Endothelial cell of umbilical vein (primary cell): Measurements from ENCODE around the gene PREP. TPM values are rescaled to one million over a fixed set of nuclear protein-coding genes. Genes with fewer than 3 reads are reported as not detected.

Experiments used
- BruUV-seq: library from RNA; stranded (reverse); fragments of 400-500 nt; replicated peaks from 2 replicates; lab custom pipeline; 2021; lab: Mats Ljungman, UMichigan
- CTCF ChIA-PET: fragments of 300-600, 350-600 bp; sonication (Branson Sonifier 250); formaldehyde crosslinking; loops from one replicate; lab custom pipeline; 2021; ENCODE audit warnings: antibody characterized with exemption, inconsistent platforms; lab: Charles Lee
- POLR2A ChIA-PET: fragments of 300-600, 350-600 bp; sonication (Branson Sonifier 250); formaldehyde crosslinking; loops from one replicate; lab custom pipeline; 2021; ENCODE audit warnings: antibody characterized with exemption, inconsistent platforms; lab: Charles Lee
- DNase-seq: peaks from one replicate; pipeline ENCODE4 v3.0.0-alpha.2; 2011; ENCODE audit warnings: low read depth, low spot score
- FAIRE-seq: peaks from 2 replicates; lab custom pipeline; 2011; peaks lifted over from hg19 to GRCh38; lab: Jason Lieb, UNC
- H2AFZ ChIP-seq: 2 replicates; pipeline ENCODE4 v1.6.0; 2012; ENCODE audit warnings: low read depth, low read length, control low read depth, inconsistent platforms
- H3K27ac ChIP-seq: 2 replicates; pipeline ENCODE4 v1.5.1; 2011; ENCODE audit warnings: low read depth, mild to moderate bottlenecking, control low read depth, low read length, moderate library complexity; ENCODE audit not compliant: insufficient read depth
- H3K27me3 ChIP-seq, 2 experiments: 2 replicates each; pipeline versions ENCODE4 v1.6.0 to v1.6.1; 2011; ENCODE audit warnings: low read length in 2 of 2, mixed read lengths in 1 of 2; ENCODE audit not compliant: control insufficient read depth in 2 of 2, insufficient read depth in 2 of 2
- H3K36me3 ChIP-seq, 2 experiments: 2 replicates in 1 of 2; 3 replicates in 1 of 2; pipeline ENCODE4 v1.5.1; 2011; ENCODE audit warnings: low read length in 2 of 2, mild to moderate bottlenecking in 1 of 2, moderate library complexity in 1 of 2; ENCODE audit not compliant: control insufficient read depth in 2 of 2, insufficient read depth in 2 of 2; ENCODE audit errors: extremely low read depth in 1 of 2
- H3K4me1 ChIP-seq: 3 replicates; pipeline ENCODE4 v1.5.1; 2011; ENCODE audit warnings: mild to moderate bottlenecking, low read length; ENCODE audit not compliant: control insufficient read depth, insufficient read depth; ENCODE audit errors: extremely low read depth
- H3K4me2 ChIP-seq: 2 replicates; pipeline ENCODE4 v1.6.1; 2011; ENCODE audit warnings: low read length, control low read depth, mixed read lengths; ENCODE audit not compliant: insufficient read depth
- H3K4me3 ChIP-seq, 3 experiments: fragments of 200-600 bp in 1 of 3; sonication (generic), shearing (Covaris generic) in 1 of 3; replicated peaks in 1 of 3; 2 replicates each; pipeline ENCODE4 v1.5.1; 2011 to 2016; ENCODE audit warnings: control low read depth in 3 of 3, low read length in 3 of 3, mild to moderate bottlenecking in 2 of 3, inconsistent platforms in 1 of 3, low read depth in 1 of 3, moderate library complexity in 1 of 3; ENCODE audit not compliant: insufficient read depth in 1 of 3
- H3K79me2 ChIP-seq: 2 replicates; pipeline ENCODE4 v1.6.0; 2012; ENCODE audit warnings: low read length, inconsistent platforms; ENCODE audit not compliant: control insufficient read depth, insufficient read depth
- H3K9ac ChIP-seq: replicated peaks from 2 replicates; pipeline ENCODE3; 2011; ENCODE audit warnings: low read length, control low read depth; ENCODE audit not compliant: insufficient read depth; ENCODE audit errors: extremely low read depth
- H3K9me1 ChIP-seq: replicated peaks from 3 replicates; pipeline ENCODE4 v1.6.0; 2011; ENCODE audit warnings: mild to moderate bottlenecking, low read length; ENCODE audit not compliant: control insufficient read depth, insufficient read depth; ENCODE audit errors: extremely low read depth
- H3K9me3 ChIP-seq: replicated peaks from 2 replicates; pipeline ENCODE4 v1.5.1; 2012; ENCODE audit warnings: low read length, inconsistent platforms; ENCODE audit not compliant: control insufficient read depth, insufficient read depth
- H4K20me1 ChIP-seq: replicated peaks from 2 replicates; pipeline ENCODE3; 2011; ENCODE audit warnings: mild to moderate bottlenecking, low read length; ENCODE audit not compliant: control insufficient read depth, insufficient read depth; ENCODE audit errors: extremely low read depth
- CTCF ChIP-seq, 2 donors: IDR thresholded peaks; 1 replicate in 1 of 2; 2 replicates in 1 of 2; pipeline ENCODE4 v1.5.1; 2011; ENCODE audit warnings: low read length in 2 of 2, mild to moderate bottlenecking in 2 of 2, moderate library complexity in 2 of 2, control low read depth in 1 of 2, inconsistent platforms in 1 of 2, low read depth in 1 of 2; ENCODE audit not compliant: insufficient read depth in 1 of 2; ENCODE audit errors: extremely low read depth in 1 of 2
- EZH2 ChIP-seq: IDR thresholded peaks from 2 replicates; pipeline ENCODE4 v1.6.1; 2012; ENCODE audit warnings: borderline replicate concordance, low read depth, mild to moderate bottlenecking, moderate library complexity, low read length, inconsistent platforms; ENCODE audit not compliant: severe bottlenecking
- FOS ChIP-seq: IDR thresholded peaks from 2 replicates; pipeline ENCODE4 v1.6.1; 2011; ENCODE audit warnings: mild to moderate bottlenecking, low read length, moderate library complexity, borderline replicate concordance; ENCODE audit not compliant: insufficient read depth
- GATA2 ChIP-seq: IDR thresholded peaks from 2 replicates; pipeline ENCODE4 v1.7.0; 2011; ENCODE audit warnings: low read depth, mild to moderate bottlenecking, moderate library complexity, mixed read lengths, low read length; ENCODE audit not compliant: insufficient read length, insufficient read depth
- JUN ChIP-seq: IDR thresholded peaks from 2 replicates; pipeline ENCODE4 v1.6.1; 2011; ENCODE audit warnings: borderline replicate concordance, low read depth; ENCODE audit not compliant: insufficient read length, insufficient read depth
- MAX ChIP-seq: IDR thresholded peaks from 2 replicates; pipeline ENCODE4 v1.6.1; 2011; ENCODE audit not compliant: insufficient read depth, insufficient read length
- MYC ChIP-seq: IDR thresholded peaks from one replicate; pipeline ENCODE4 v1.6.1; 2011; ENCODE audit warnings: mild to moderate bottlenecking, low read depth, low read length
- POLR2A ChIP-seq: IDR thresholded peaks from 2 replicates; pipeline ENCODE4 v1.6.1; 2012; ENCODE audit warnings: low read depth, mild to moderate bottlenecking, control low read depth, low read length
- POLR2AphosphoS5 ChIP-seq: IDR thresholded peaks from 2 replicates; pipeline ENCODE4 v1.6.1; 2012; ENCODE audit warnings: low read depth, mild to moderate bottlenecking, control low read depth, low read length, moderate library complexity; ENCODE audit not compliant: insufficient read depth
- dilution Hi-C: fragments of 300-500 bp; cut with MboI; formaldehyde crosslinking; loops from one replicate; pipeline ENCODE4 v1.15.0; 2019; ENCODE audit warnings: low sequenced_read_pairs; ENCODE audit not compliant: extremely low pct_ligation_motif_present
- intact Hi-C: fragments of 100-400 bp; cut with micrococcal nuclease; formaldehyde crosslinking; loops from one replicate; pipeline ENCODE4 v1.10.0; 2022
- polyA plus RNA-seq, 4 experiments: library from polyadenylated mRNA; depleted of rRNA in 3 of 4; stranded (reverse) in 3 of 4; unstranded in 1 of 4; fragments of >200 nt; gene quantifications; 2 replicates each; pipeline versions ENCODE4 v1.2.1 to v1.2.3, GENCODE V29; 2011 to 2012; ENCODE audit warnings: missing spikeins in 1 of 4
- total RNA-seq: library from RNA; stranded (reverse); gene quantifications from 2 replicates; pipeline ENCODE4 v1.2.3, GENCODE V29; 2021

Gene PREP
- total and polyA plus RNA-seq, 2 donors (not counting 3 experiments of a cell fraction or from before 2014, with no cell fraction given) = 17.2 to 37.7 TPM

- no peak for TF ChIP-seq POLR2AphosphoS5
- no peak for TF ChIP-seq POLR2A
- H2AFZ ChIP-seq = no peak overlapping the region
- no peaks in the 10 kb centered on the region for H3K9me1 ChIP-seq
- POLR2A ChIA-PET = no interaction called here
- dilution Hi-C loops (no loop called here), intact Hi-C loops (no loop called here)
- peaks cover 2 to 8% of the 10 kb centered on the region in 2 experiments for H3K36me3 ChIP-seq
- H4K20me1 ChIP-seq = no peaks in the 10 kb centered on the region
- no peaks in the 10 kb centered on the region for H3K79me2 ChIP-seq
- no peaks in the 10 kb centered on the region for H3K4me1 ChIP-seq
- DNase-seq (no peak), FAIRE-seq (no peak)
- no TSS peak for BruUV-seq
- no peak overlapping the region for H3K4me3 ChIP-seq
- no peak overlapping the region for H3K4me2 ChIP-seq
- no peaks in the 10 kb centered on the region for H3K9me3 ChIP-seq
- H3K9ac ChIP-seq = no peak overlapping the region
- no peak overlapping the region for H3K27ac ChIP-seq
- no peaks in the 10 kb centered on the region for H3K27me3 ChIP-seq
- CTCF ChIA-PET = no interaction called here
These were observed 72.0 kb downstream of the PREP start for GRCh38 chr6:105330913-105331312.

GRCh38 chr6:105330364-105330763 lies 72.5 kb downstream of the PREP start:
- no peak overlapping the region for H3K27ac ChIP-seq
- POLR2A ChIA-PET = no interaction called here
- no peak for FAIRE-seq

More at GRCh38 chr6:105330364-105330763, 72.5 kb downstream of the PREP start:
- peaks cover 2 to 8% of the 10 kb centered on the region in 2 experiments for H3K36me3 ChIP-seq
- no peaks in the 10 kb centered on the region for H4K20me1 ChIP-seq
- H3K4me1 ChIP-seq = no peaks in the 10 kb centered on the region
- H3K79me2 ChIP-seq = no peaks in the 10 kb centered on the region
- dilution Hi-C loops = no loop called here
- no peak overlapping the region for H3K4me3 ChIP-seq
- H3K9ac ChIP-seq = no peak overlapping the region
- no peaks in the 10 kb centered on the region for H3K27me3 ChIP-seq
- intact Hi-C loops = no loop called here
- TF ChIP-seq JUN (no peak), EZH2 (no peak), POLR2A (no peak), POLR2AphosphoS5 (no peak), FOS (no peak), GATA2 (no peak), MYC (no peak), MAX (no peak), CTCF (IDR thresholded peaks at IDR 0.05; ENCODE audit: extremely low read depth in 1 of 2, insufficient read depth in 1 of 2, low read depth in 1 of 2, low read length in 2 of 2) (no peak)
- BruUV-seq = no TSS peak
- H2AFZ ChIP-seq = no peak overlapping the region
- no peak overlapping the region for H3K4me2 ChIP-seq
- DNase-seq = no peak
- H3K9me3 ChIP-seq = no peaks in the 10 kb centered on the region
- H3K9me1 ChIP-seq = no peaks in the 10 kb centered on the region
- CTCF ChIA-PET = no interaction called here
